SK-N-SH treated with all-trans-retinoic acid at 6 μM for 48 hours (cell line): ENCODE measurements around the gene GRIK1.

Source experiments
- ATAC-seq: fragments of 200-7000 bp; cut with Tn5 transposase; 3 replicates; pipeline ENCODE4 v1.9.1; 2020; ENCODE audit warnings: mild to moderate bottlenecking, moderate library complexity
- ARNTL ChIP-seq: fragments of 450-650 bp; formaldehyde crosslinking; IDR thresholded peaks from 2 replicates; pipeline ENCODE4 v1.5.0; 2020; ENCODE audit warnings: low read depth, mild to moderate bottlenecking, moderate library complexity, borderline replicate concordance
- CSDC2 ChIP-seq: fragments of 250-450 bp; sonication (Bioruptor Pico); IDR thresholded peaks from 2 replicates; pipeline ENCODE4 v1.5.0; 2020; ENCODE audit warnings: mild to moderate bottlenecking, moderate library complexity
- ESRRG ChIP-seq: fragments of 250-450 bp; sonication (Bioruptor Pico); IDR thresholded peaks from 2 replicates; pipeline ENCODE4 v1.6.1; 2021; ENCODE audit warnings: mild to moderate bottlenecking
- GLIS3 ChIP-seq: fragments of 250-450 bp; sonication (Bioruptor Pico); IDR thresholded peaks from 2 replicates; pipeline ENCODE4 v1.5.0; 2020; ENCODE audit warnings: mild to moderate bottlenecking, moderate library complexity
- OSR1 ChIP-seq: fragments of 250-450 bp; sonication (Bioruptor Pico); IDR thresholded peaks from 2 replicates; pipeline ENCODE4 v1.8.0; 2022; ENCODE audit warnings: moderate library complexity, mild to moderate bottlenecking, inconsistent platforms
- RARB ChIP-seq: fragments of 250-450 bp; sonication (Bioruptor Pico); IDR thresholded peaks from 2 replicates; pipeline ENCODE4 v1.8.0; 2021; ENCODE audit warnings: mild to moderate bottlenecking, moderate library complexity
- SNAI2 ChIP-seq: fragments of 250-450 bp; sonication (Bioruptor Pico); IDR thresholded peaks from 2 replicates; pipeline ENCODE4 v1.5.0; 2020; ENCODE audit warnings: mild to moderate bottlenecking, moderate library complexity
- TCF4 ChIP-seq: fragments of 250-450 bp; sonication (Bioruptor Pico); IDR thresholded peaks from 2 replicates; pipeline ENCODE4 v1.8.0; 2021; ENCODE audit warnings: mild to moderate bottlenecking, moderate library complexity, borderline replicate concordance
- TOX ChIP-seq: fragments of 250-450 bp; sonication (Bioruptor Pico); IDR thresholded peaks from 2 replicates; pipeline ENCODE4 v1.8.0; 2021; ENCODE audit warnings: mild to moderate bottlenecking, moderate library complexity, borderline replicate concordance
- ZC3H10 ChIP-seq: fragments of 250-450 bp; sonication (Bioruptor Pico); IDR thresholded peaks from 2 replicates; pipeline ENCODE4 v1.5.1; 2021; ENCODE audit warnings: mild to moderate bottlenecking, moderate library complexity
- ZFP3 ChIP-seq: fragments of 250-450 bp; sonication (Bioruptor Pico); IDR thresholded peaks from 2 replicates; pipeline ENCODE4 v1.5.0; 2020; ENCODE audit warnings: mild to moderate bottlenecking, moderate library complexity
- ZFP30 ChIP-seq: fragments of 450-650 bp; formaldehyde crosslinking; IDR thresholded peaks from 2 replicates; pipeline ENCODE4 v1.5.0; 2022; ENCODE audit warnings: mild to moderate bottlenecking, moderate library complexity
- ZNF565 ChIP-seq: fragments of 450-650 bp; formaldehyde crosslinking; conservative IDR thresholded peaks from 2 replicates; pipeline ENCODE4 v1.5.0; 2020; ENCODE audit warnings: low read depth, mild to moderate bottlenecking, moderate library complexity
- ZNF70 ChIP-seq: fragments of 450-650 bp; formaldehyde crosslinking; IDR thresholded peaks from 2 replicates; pipeline ENCODE4 v1.5.0; 2020; ENCODE audit warnings: mild to moderate bottlenecking, moderate library complexity
- ZNF8 ChIP-seq: fragments of 450-650 bp; formaldehyde crosslinking; IDR thresholded peaks from 2 replicates; pipeline ENCODE4 v1.5.0; 2020; ENCODE audit warnings: mild to moderate bottlenecking, moderate library complexity
- TF ChIP-seq, protein P1 (sequence below): fragments of 250-450 bp; sonication (Bioruptor Pico); IDR thresholded peaks from 2 replicates; pipeline ENCODE4 v1.8.0; 2021; ENCODE audit warnings: low read depth, mild to moderate bottlenecking, moderate library complexity, borderline replicate concordance
- TF ChIP-seq, protein P2 (sequence below): fragments of 250-450 bp; sonication (Bioruptor Pico); IDR thresholded peaks from 2 replicates; pipeline ENCODE4 v1.5.1; 2021; ENCODE audit warnings: mild to moderate bottlenecking, moderate library complexity
- TF ChIP-seq, protein P3 (sequence below): fragments of 250-450 bp; sonication (Bioruptor Pico); IDR thresholded peaks from 2 replicates; pipeline ENCODE4 v1.5.0; 2020; ENCODE audit warnings: mild to moderate bottlenecking, moderate library complexity
- TF ChIP-seq, protein P4 (sequence below): fragments of 250-450 bp; sonication (Bioruptor Pico); IDR thresholded peaks from 2 replicates; pipeline ENCODE4 v1.5.1; 2020; ENCODE audit warnings: low read depth, mild to moderate bottlenecking, moderate library complexity

GRIK1 gene

DNA sequence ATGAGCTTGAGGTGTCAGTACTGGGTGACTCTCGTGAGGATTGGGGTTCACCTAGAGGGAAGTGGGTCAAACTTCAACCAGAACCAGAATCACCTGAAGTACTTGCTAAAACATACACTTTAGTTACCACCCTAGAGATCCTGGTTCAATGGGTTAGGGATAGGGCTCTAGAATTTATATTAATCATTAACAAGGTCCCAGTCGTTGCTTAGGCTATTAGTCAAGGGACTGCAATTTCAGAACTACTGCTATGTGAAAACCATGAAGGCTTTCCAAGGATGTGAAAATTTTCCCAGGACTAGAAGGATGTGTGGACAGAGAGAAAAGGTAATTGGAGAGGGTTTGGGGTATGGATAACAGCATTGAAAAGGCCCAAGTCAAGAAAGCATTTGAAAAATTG lies 162.6 kb downstream of the GRIK1 start:
- TF ChIP-seq, protein P1, sequence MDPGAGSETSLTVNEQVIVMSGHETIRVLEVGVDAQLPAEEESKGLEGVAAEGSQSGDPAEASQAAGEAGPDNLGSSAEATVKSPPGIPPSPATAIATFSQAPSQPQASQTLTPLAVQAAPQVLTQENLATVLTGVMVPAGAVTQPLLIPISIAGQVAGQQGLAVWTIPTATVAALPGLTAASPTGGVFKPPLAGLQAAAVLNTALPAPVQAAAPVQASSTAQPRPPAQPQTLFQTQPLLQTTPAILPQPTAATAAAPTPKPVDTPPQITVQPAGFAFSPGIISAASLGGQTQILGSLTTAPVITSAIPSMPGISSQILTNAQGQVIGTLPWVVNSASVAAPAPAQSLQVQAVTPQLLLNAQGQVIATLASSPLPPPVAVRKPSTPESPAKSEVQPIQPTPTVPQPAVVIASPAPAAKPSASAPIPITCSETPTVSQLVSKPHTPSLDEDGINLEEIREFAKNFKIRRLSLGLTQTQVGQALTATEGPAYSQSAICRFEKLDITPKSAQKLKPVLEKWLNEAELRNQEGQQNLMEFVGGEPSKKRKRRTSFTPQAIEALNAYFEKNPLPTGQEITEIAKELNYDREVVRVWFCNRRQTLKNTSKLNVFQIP (CRISPR knock-in tag) = no peak
- no peak for TF ChIP-seq ARNTL (CRISPR knock-in tag)
- TF ChIP-seq, protein P2, sequence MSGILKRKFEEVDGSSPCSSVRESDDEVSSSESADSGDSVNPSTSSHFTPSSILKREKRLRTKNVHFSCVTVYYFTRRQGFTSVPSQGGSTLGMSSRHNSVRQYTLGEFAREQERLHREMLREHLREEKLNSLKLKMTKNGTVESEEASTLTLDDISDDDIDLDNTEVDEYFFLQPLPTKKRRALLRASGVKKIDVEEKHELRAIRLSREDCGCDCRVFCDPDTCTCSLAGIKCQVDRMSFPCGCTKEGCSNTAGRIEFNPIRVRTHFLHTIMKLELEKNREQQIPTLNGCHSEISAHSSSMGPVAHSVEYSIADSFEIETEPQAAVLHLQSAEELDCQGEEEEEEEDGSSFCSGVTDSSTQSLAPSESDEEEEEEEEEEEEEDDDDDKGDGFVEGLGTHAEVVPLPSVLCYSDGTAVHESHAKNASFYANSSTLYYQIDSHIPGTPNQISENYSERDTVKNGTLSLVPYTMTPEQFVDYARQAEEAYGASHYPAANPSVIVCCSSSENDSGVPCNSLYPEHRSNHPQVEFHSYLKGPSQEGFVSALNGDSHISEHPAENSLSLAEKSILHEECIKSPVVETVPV (CRISPR knock-in tag) = no peak
- TF ChIP-seq ZFP30 (CRISPR knock-in tag) = no peak
- TF ChIP-seq GLIS3 (CRISPR knock-in tag) = no peak
- TF ChIP-seq ZNF70 = no peak
- TF ChIP-seq OSR1 (CRISPR knock-in tag) = no peak
- TF ChIP-seq, protein P3, sequence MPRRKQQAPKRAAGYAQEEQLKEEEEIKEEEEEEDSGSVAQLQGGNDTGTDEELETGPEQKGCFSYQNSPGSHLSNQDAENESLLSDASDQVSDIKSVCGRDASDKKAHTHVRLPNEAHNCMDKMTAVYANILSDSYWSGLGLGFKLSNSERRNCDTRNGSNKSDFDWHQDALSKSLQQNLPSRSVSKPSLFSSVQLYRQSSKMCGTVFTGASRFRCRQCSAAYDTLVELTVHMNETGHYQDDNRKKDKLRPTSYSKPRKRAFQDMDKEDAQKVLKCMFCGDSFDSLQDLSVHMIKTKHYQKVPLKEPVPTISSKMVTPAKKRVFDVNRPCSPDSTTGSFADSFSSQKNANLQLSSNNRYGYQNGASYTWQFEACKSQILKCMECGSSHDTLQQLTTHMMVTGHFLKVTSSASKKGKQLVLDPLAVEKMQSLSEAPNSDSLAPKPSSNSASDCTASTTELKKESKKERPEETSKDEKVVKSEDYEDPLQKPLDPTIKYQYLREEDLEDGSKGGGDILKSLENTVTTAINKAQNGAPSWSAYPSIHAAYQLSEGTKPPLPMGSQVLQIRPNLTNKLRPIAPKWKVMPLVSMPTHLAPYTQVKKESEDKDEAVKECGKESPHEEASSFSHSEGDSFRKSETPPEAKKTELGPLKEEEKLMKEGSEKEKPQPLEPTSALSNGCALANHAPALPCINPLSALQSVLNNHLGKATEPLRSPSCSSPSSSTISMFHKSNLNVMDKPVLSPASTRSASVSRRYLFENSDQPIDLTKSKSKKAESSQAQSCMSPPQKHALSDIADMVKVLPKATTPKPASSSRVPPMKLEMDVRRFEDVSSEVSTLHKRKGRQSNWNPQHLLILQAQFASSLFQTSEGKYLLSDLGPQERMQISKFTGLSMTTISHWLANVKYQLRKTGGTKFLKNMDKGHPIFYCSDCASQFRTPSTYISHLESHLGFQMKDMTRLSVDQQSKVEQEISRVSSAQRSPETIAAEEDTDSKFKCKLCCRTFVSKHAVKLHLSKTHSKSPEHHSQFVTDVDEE = no peak
- TF ChIP-seq RARB = no peak
- no peak for TF ChIP-seq TOX (CRISPR knock-in tag)

DNA sequence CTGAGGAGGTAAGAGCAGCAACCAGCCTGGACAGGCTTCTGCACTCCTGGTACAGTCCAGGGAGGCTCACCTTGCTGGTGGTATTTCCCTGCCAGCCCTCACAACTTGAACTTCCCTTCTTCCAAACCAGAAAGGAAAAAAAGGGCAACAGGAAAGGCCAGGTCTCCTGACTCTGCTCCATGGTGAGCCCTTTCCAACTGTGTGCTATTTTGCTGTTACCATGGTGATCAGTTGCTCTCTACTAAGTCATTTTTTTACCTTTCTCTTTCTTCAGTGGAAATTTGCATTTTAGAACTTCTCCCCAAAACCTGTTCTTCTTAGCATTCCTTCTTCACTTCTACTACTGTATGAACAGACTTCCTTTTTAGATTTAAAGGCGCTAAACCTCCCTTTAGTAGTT lies 164.3 kb downstream of the GRIK1 start:
- no peak for ATAC-seq
- TF ChIP-seq, protein P4, sequence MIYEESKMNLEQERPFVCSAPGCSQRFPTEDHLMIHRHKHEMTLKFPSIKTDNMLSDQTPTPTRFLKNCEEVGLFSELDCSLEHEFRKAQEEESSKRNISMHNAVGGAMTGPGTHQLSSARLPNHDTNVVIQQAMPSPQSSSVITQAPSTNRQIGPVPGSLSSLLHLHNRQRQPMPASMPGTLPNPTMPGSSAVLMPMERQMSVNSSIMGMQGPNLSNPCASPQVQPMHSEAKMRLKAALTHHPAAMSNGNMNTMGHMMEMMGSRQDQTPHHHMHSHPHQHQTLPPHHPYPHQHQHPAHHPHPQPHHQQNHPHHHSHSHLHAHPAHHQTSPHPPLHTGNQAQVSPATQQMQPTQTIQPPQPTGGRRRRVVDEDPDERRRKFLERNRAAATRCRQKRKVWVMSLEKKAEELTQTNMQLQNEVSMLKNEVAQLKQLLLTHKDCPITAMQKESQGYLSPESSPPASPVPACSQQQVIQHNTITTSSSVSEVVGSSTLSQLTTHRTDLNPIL = no peak
- no peak for TF ChIP-seq ZNF565
- no peak for TF ChIP-seq SNAI2 (CRISPR knock-in tag)
- TF ChIP-seq CSDC2 (CRISPR knock-in tag) = no peak
- TF ChIP-seq TCF4 = no peak
- no peak for TF ChIP-seq ZNF70
- TF ChIP-seq RARB = no peak
- TF ChIP-seq ARNTL (CRISPR knock-in tag) = no peak
- no peak for TF ChIP-seq ESRRG (CRISPR knock-in tag)
- TF ChIP-seq ZFP3 = no peak
- no peak for TF ChIP-seq ZC3H10 (CRISPR knock-in tag)
- TF ChIP-seq ZNF8 = no peak

More for the DNA sequence above, 162.6 kb downstream of the GRIK1 start:
- ATAC-seq = no peak

DNA sequence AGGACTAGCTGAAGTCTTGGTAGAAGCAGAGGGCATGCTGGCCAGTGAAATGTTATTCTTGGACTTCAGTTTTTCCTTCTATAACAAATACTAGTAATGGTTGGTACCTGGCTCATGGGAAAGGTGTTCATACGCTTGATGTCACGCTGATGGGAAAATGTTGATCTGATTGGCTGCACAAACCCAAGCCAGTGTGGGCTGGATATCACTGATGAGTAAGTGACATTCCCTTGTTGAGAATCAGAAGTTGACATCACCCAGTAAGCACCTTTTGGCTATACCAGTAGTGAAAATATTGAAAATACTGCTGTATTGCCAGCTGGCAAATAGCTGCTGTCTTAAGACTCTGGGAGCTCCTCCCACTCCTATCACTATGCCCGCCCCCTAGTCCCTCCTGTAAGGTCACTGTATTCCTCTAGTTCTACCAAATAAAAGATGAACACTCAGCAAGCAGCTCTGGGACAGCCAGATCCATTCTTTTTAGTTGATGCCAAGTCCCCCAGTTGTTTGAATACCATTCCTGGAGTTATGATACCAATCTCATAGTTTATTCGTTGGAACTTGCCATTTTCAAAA lies 168.2 kb downstream of the GRIK1 start:
- TF ChIP-seq ZFP30 (CRISPR knock-in tag) (no peak), GLIS3 (CRISPR knock-in tag) (no peak), RARB (no peak)
- TF ChIP-seq, protein P3 = no peak

DNA sequence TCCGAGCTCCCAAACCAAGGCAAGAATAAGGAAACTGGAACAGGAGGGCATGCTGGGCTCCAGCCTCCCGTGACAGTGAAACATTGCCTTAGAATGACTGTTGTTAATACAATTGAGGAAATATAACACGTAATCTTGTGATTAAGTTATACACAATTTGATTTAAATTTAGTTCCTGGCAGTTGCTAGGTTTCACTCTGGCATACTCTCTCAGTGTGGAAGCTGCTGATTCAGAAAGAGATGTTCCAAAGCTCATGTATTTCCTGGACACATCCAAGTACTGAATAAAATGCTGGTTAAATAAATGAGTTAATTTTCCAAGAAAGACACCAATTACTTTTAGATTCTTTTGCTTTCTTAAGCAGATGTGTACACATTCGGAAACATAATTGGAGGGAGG lies 176.1 kb downstream of the GRIK1 start:
- TF ChIP-seq CSDC2 (CRISPR knock-in tag) (no peak), TCF4 (no peak), SNAI2 (CRISPR knock-in tag) (no peak), TOX (CRISPR knock-in tag) (no peak)
- no peak for ATAC-seq

More for the DNA sequence above, 168.2 kb downstream of the GRIK1 start:
- no peak for ATAC-seq
